HG03521 (cell line): Measurements from ENCODE around the gene NBAS.
"Not testable (repeated sequence)": the region's sequence is repeated elsewhere in the genome, so short reads cannot be mapped to it uniquely, and the experiment has no call there.

Experiments used
- ATAC-seq: cut with Tn5 transposase; IDR thresholded peaks from one replicate; pipeline ENCODE4 v1.9.1; 2021; ENCODE audit warnings: mild to moderate bottlenecking, moderate library complexity; ENCODE audit not compliant: unreplicated experiment

The NBAS gene

GRCh38 chr2:15278296-15278695, 282.8 kb downstream of the NBAS start:
- no peak for ATAC-seq

GRCh38 chr2:15275346-15275745, 285.8 kb downstream of the NBAS start:
- no peak for ATAC-seq

- ATAC-seq = no peak
Observed at GRCh38 chr2:15273452-15273851, 287.7 kb downstream of the NBAS start.

- ATAC-seq = no peak
Observed at GRCh38 chr2:15272942-15273341, 288.2 kb downstream of the NBAS start.

GRCh38 chr2:15271941-15272542, 289.1 kb downstream of the NBAS start:
- no peak for ATAC-seq

- ATAC-seq = no peak
Observed at GRCh38 chr2:15271276-15271675, 289.9 kb downstream of the NBAS start.

- no peak for ATAC-seq
Observed at GRCh38 chr2:15269043-15269442, 292.1 kb downstream of the NBAS start.

- no peak for ATAC-seq
Observed at GRCh38 chr2:15265889-15266288, 295.2 kb downstream of the NBAS start.

GRCh38 chr2:15263976-15264685, 297.0 kb downstream of the NBAS start:
- ATAC-seq = no peak

GRCh38 chr2:15262792-15263191, 298.3 kb downstream of the NBAS start:
- ATAC-seq = no peak

- ATAC-seq = no peak
Observed at GRCh38 chr2:15260835-15261234, 300.3 kb downstream of the NBAS start.

- ATAC-seq = no peak
Observed at GRCh38 chr2:15260196-15260595, 300.9 kb downstream of the NBAS start.

- no peak for ATAC-seq
Observed at GRCh38 chr2:15259356-15259756, 301.8 kb downstream of the NBAS start.

- ATAC-seq = not testable (repeated sequence)
Observed at GRCh38 chr2:15258385-15258784, 302.7 kb downstream of the NBAS start.

- ATAC-seq = no peak
Observed at GRCh38 chr2:15253835-15254286, 307.3 kb downstream of the NBAS start.

- ATAC-seq = no peak
Observed at GRCh38 chr2:15253247-15253646, 307.9 kb downstream of the NBAS start.

- no peak for ATAC-seq
Observed at GRCh38 chr2:15251753-15252152, 309.4 kb downstream of the NBAS start.

GRCh38 chr2:15250946-15251345, 310.2 kb downstream of the NBAS start:
- not testable (repeated sequence) for ATAC-seq

- no peak for ATAC-seq
Observed at GRCh38 chr2:15246870-15247269, 314.3 kb downstream of the NBAS start.

- no peak for ATAC-seq
Observed at GRCh38 chr2:15243762-15244161, 317.4 kb downstream of the NBAS start.

- ATAC-seq = no peak
Observed at GRCh38 chr2:15242936-15243461, 318.1 kb downstream of the NBAS start.

- ATAC-seq = no peak
Observed at GRCh38 chr2:15241929-15242328, 319.2 kb downstream of the NBAS start.
